CD14-positive monocyte (primary cell): Measurements from ENCODE around the gene SLC4A1. TPM values are rescaled to one million over a fixed set of nuclear protein-coding genes. Genes with fewer than 3 reads are reported as not detected.

Experiments used
- DNase-seq, 3 donors: peaks; one replicate each; pipeline ENCODE4 v3.0.0-alpha.2; 2011 to 2022
- H2AFZ ChIP-seq: 2 replicates; pipeline ENCODE4 v1.6.0; 2012; ENCODE audit warnings: mild to moderate bottlenecking, low read depth, low read length, inconsistent platforms; ENCODE audit not compliant: insufficient read depth, poor library complexity, severe bottlenecking
- H3K27ac ChIP-seq, 2 donors: 1 replicate in 1 of 2; 2 replicates in 1 of 2; pipeline ENCODE4 v1.5.1; 2012 to 2013; ENCODE audit warnings: low read length in 2 of 2, control low read depth in 1 of 2, inconsistent platforms in 1 of 2, low read depth in 1 of 2, mild to moderate bottlenecking in 1 of 2
- H3K27me3 ChIP-seq, 2 donors: one replicate each; pipeline versions ENCODE4 v1.6.0 to v1.6.1; 2011 to 2013; ENCODE audit warnings: low read length in 2 of 2; ENCODE audit not compliant: control insufficient read depth in 2 of 2, insufficient read depth in 2 of 2
- H3K36me3 ChIP-seq, 2 donors: replicated peaks in 1 of 2; 1 replicate in 1 of 2; 2 replicates in 1 of 2; pipeline versions ENCODE4 v1.5.1 to v1.6.1; 2012 to 2013; ENCODE audit warnings: low read length in 2 of 2, control low read depth in 1 of 2, inconsistent platforms in 1 of 2, mild to moderate bottlenecking in 1 of 2; ENCODE audit not compliant: insufficient read depth in 2 of 2, control insufficient read depth in 1 of 2
- H3K4me1 ChIP-seq, 2 donors: 1 replicate in 1 of 2; 2 replicates in 1 of 2; pipeline versions ENCODE4 v1.5.1 to v1.6.1; 2012 to 2013; ENCODE audit warnings: low read length in 2 of 2, control low read depth in 1 of 2, inconsistent platforms in 1 of 2, mild to moderate bottlenecking in 1 of 2, moderate library complexity in 1 of 2; ENCODE audit not compliant: insufficient read depth in 2 of 2, control insufficient read depth in 1 of 2
- H3K4me2 ChIP-seq: replicated peaks from 2 replicates; pipeline ENCODE3; 2012; ENCODE audit warnings: low read length, moderate library complexity, mild to moderate bottlenecking; ENCODE audit not compliant: poor library complexity, severe bottlenecking; ENCODE audit errors: extremely low read depth
- H3K4me3 ChIP-seq, 3 experiments: fragments of 200-600 bp in 1 of 3; sonication (generic) in 1 of 3; replicated peaks in 1 of 3; 1 replicate in 2 of 3; 2 replicates in 1 of 3; pipeline ENCODE4 v1.5.1; 2011 to 2013; ENCODE audit warnings: low read length in 3 of 3, mild to moderate bottlenecking in 3 of 3, control low read depth in 2 of 3, low read depth in 2 of 3, inconsistent platforms in 1 of 3, moderate library complexity in 1 of 3
- H3K79me2 ChIP-seq: 2 replicates; pipeline ENCODE4 v1.6.0; 2012; ENCODE audit warnings: mild to moderate bottlenecking, control low read depth, inconsistent platforms, low read length, moderate library complexity; ENCODE audit not compliant: insufficient read depth
- H3K9ac ChIP-seq: 2 replicates; pipeline ENCODE4 v1.6.0; 2017; ENCODE audit warnings: low read length, mild to moderate bottlenecking; ENCODE audit not compliant: insufficient read depth, poor library complexity, severe bottlenecking
- H3K9me3 ChIP-seq, 2 donors: replicated peaks in 1 of 2; 1 replicate in 1 of 2; 2 replicates in 1 of 2; pipeline versions ENCODE4 v1.5.1 to v1.6.1; 2012 to 2013; ENCODE audit warnings: low read length in 2 of 2, control low read depth in 1 of 2; ENCODE audit not compliant: control insufficient read depth in 1 of 2, insufficient read depth in 1 of 2
- H4K20me1 ChIP-seq: 2 replicates; pipeline ENCODE4 v1.6.0; 2012; ENCODE audit warnings: mild to moderate bottlenecking, low read length, control low read depth, moderate library complexity; ENCODE audit not compliant: insufficient read depth
- H3K27ac Mint-ChIP-seq, 7 donors: one replicate each; pipeline ENCODE4 v1.8.0; 2020; ENCODE audit warnings: mild to moderate bottlenecking in 7 of 7, mixed read lengths in 7 of 7, moderate library complexity in 6 of 7, inconsistent platforms in 2 of 7
- H3K27me3 Mint-ChIP-seq, 3 donors: one replicate each; pipeline ENCODE4 v1.8.0; 2021 to 2022; ENCODE audit warnings: low read depth in 3 of 3, mild to moderate bottlenecking in 3 of 3, mixed read lengths in 3 of 3, moderate library complexity in 3 of 3, inconsistent platforms in 1 of 3
- H3K36me3 Mint-ChIP-seq, 2 donors: one replicate each; pipeline ENCODE4 v1.8.0; 2020; ENCODE audit warnings: mixed read lengths in 2 of 2, inconsistent platforms in 1 of 2, mild to moderate bottlenecking in 1 of 2
- H3K4me1 Mint-ChIP-seq: one replicate; pipeline ENCODE4 v1.8.0; 2020; ENCODE audit warnings: mild to moderate bottlenecking, mixed read lengths
- H3K4me3 Mint-ChIP-seq, 2 donors: one replicate each; pipeline ENCODE4 v1.8.0; 2020; ENCODE audit warnings: mild to moderate bottlenecking in 2 of 2, mixed read lengths in 2 of 2, moderate library complexity in 1 of 2
- H3K9me3 Mint-ChIP-seq, 7 donors: one replicate each; pipeline ENCODE4 v1.8.0; 2020 to 2022; ENCODE audit warnings: mixed read lengths in 7 of 7, mild to moderate bottlenecking in 6 of 7, moderate library complexity in 6 of 7, inconsistent platforms in 2 of 7
- WGBS: methylation state at CpG from one replicate; pipeline ENCODE4 v1.1.5; 2013; ENCODE audit warnings: missing lambda C conversion rate; ENCODE audit not compliant: insufficient coverage; 5-methylcytosine and 5-hydroxymethylcytosine counted together
- intact Hi-C, 2 donors: fragments of 100-400 bp; cut with micrococcal nuclease; formaldehyde crosslinking; loops; one replicate each; pipeline versions ENCODE4 v1.15.0 to v1.15.1; 2023
- polyA plus RNA-seq, 3 donors: library from polyadenylated mRNA; depleted of rRNA in 1 of 3; unstranded in 2 of 3; stranded (reverse) in 1 of 3; fragments of 300-500 nt in 2 of 3; fragments of >200 nt in 1 of 3; fragmentation: Illumina TruSeq in 2 of 3; gene quantifications; 1 replicate in 2 of 3; 2 replicates in 1 of 3; pipeline ENCODE4 v1.2.3, GENCODE V29; 2012 to 2021
- TF ChIP-seq, protein P1 (sequence below): fragments of 200-600 bp; IDR thresholded peaks from one replicate; pipeline ENCODE4 v1.8.0; 2022; ENCODE audit warnings: antibody characterized with exemption, mild to moderate bottlenecking

Gene SLC4A1
- polyA plus RNA-seq, 3 donors, result 0.04 TPM; not detected in 2

GRCh38 chr17:44230140-44230539 is 37.8 kb downstream of the SLC4A1 start:
- Histone ChIP-seq H3K9ac (no peak overlapping the region), H3K4me3 (no peak overlapping the region), H3K4me1 (no peaks in the 10 kb centered on the region), H3K9me3 (no peaks in the 10 kb centered on the region), H3K4me2 (no peak overlapping the region), H3K27ac (no peak overlapping the region), H4K20me1 (no peaks in the 10 kb centered on the region), H2AFZ (no peak overlapping the region), H3K27me3 (no peaks in the 10 kb centered on the region), H3K79me2 (no peaks in the 10 kb centered on the region), H3K36me3 (no peaks in the 10 kb centered on the region)
- H3K4me1 Mint-ChIP-seq, result peaks cover 3% of the 10 kb centered on the region
- intact Hi-C loops, result no loop called here
- no peaks in the 10 kb centered on the region for H3K36me3 Mint-ChIP-seq
- H3K4me3 Mint-ChIP-seq, result no peak overlapping the region
- peaks cover 2 to 9% (median 2%) of the 10 kb centered on the region in 3 donors for H3K27me3 Mint-ChIP-seq
- TF ChIP-seq, protein P1, sequence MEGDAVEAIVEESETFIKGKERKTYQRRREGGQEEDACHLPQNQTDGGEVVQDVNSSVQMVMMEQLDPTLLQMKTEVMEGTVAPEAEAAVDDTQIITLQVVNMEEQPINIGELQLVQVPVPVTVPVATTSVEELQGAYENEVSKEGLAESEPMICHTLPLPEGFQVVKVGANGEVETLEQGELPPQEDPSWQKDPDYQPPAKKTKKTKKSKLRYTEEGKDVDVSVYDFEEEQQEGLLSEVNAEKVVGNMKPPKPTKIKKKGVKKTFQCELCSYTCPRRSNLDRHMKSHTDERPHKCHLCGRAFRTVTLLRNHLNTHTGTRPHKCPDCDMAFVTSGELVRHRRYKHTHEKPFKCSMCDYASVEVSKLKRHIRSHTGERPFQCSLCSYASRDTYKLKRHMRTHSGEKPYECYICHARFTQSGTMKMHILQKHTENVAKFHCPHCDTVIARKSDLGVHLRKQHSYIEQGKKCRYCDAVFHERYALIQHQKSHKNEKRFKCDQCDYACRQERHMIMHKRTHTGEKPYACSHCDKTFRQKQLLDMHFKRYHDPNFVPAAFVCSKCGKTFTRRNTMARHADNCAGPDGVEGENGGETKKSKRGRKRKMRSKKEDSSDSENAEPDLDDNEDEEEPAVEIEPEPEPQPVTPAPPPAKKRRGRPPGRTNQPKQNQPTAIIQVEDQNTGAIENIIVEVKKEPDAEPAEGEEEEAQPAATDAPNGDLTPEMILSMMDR, result no peak
- H3K27ac Mint-ChIP-seq, result no peak overlapping the region
- WGBS, result 79% methylated on average over 4 of the region's 9 CpGs
- H3K9me3 Mint-ChIP-seq, result peaks cover 0 to 2% (median 0%) of the 10 kb centered on the region in 7 donors
- no peak for DNase-seq

DNA sequence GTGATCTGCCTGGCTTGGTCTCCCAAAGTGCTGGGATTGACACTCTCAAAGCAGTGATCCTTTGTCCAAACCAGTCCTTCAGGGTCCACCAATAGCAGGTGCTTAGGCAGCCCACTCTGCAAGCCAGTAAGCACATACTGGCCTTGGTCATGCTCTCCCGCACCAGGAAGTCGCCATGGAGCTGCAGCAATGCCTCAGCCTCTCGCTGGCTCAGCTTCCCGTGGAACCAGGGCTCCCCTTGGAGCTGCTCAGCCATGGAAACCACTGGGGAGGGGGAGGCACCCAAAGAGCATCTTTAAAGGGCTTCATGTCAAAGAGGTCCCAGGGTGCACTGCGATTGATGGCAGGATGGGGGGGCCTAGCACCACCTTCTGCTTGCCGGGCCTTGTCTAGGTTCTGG is 38.8 kb downstream of the SLC4A1 start:
- no peak overlapping the region for H3K27ac ChIP-seq
- no peaks in the 10 kb centered on the region for H3K4me1 ChIP-seq
- H3K4me3 ChIP-seq, result no peak overlapping the region
- no peaks in the 10 kb centered on the region for H3K36me3 Mint-ChIP-seq
- no peaks in the 10 kb centered on the region for H3K4me1 Mint-ChIP-seq
- DNase-seq, result no peak
- H3K9me3 Mint-ChIP-seq, result peaks cover 0 to 2% (median 0%) of the 10 kb centered on the region in 7 donors
- no peaks in the 10 kb centered on the region for H3K9me3 ChIP-seq
- no peaks in the 10 kb centered on the region for H3K27me3 ChIP-seq
- H3K36me3 ChIP-seq, result no peaks in the 10 kb centered on the region
- WGBS, result 94% methylated on average over 6 of the region's 6 CpGs
- no peak overlapping the region for H2AFZ ChIP-seq
- no peak overlapping the region for H3K4me2 ChIP-seq
- peak overlapping the region in 1 of 7 donors; percentile 28 for H3K27ac Mint-ChIP-seq
- H3K79me2 ChIP-seq, result no peaks in the 10 kb centered on the region
- H3K27me3 Mint-ChIP-seq, result peaks cover 4 to 15% (median 5%) of the 10 kb centered on the region in 3 donors
- TF ChIP-seq, protein P1, result no peak
- H3K9ac ChIP-seq, result no peak overlapping the region
- intact Hi-C loops, result no loop called here
- H3K4me3 Mint-ChIP-seq, result no peak overlapping the region
- no peaks in the 10 kb centered on the region for H4K20me1 ChIP-seq
